Fibroblast of villous mesenchyme (primary cell): Measurements from ENCODE around the gene CFAP61. TPM values are rescaled to one million over a fixed set of nuclear protein-coding genes. Genes with fewer than 3 reads are reported as not detected.

Source experiments
- DNase-seq: peaks from one replicate; pipeline ENCODE4 v3.0.0-alpha.2; 2010; ENCODE audit warnings: low read depth
- H3K4me3 ChIP-seq: 2 replicates; pipeline ENCODE4 v1.5.1; 2011; ENCODE audit warnings: low read depth, mild to moderate bottlenecking, low read length
- total RNA-seq: library from RNA; depleted of rRNA; stranded (reverse); fragments of >200 nt; gene quantifications from 2 replicates; pipeline ENCODE4 v1.2.3, GENCODE V29; 2012
- TF ChIP-seq, protein P1 (sequence below): IDR thresholded peaks from 2 replicates; pipeline ENCODE4 v1.5.1; 2012; ENCODE audit warnings: low read depth, mild to moderate bottlenecking, low read length; ENCODE audit not compliant: insufficient read depth

The CFAP61 gene
- total RNA-seq, 1 donor = 0.43 TPM

GRCh38 chr20:20299904-20300303 is 247.6 kb downstream of the CFAP61 start:
- no peak for DNase-seq
- TF ChIP-seq, protein P1, sequence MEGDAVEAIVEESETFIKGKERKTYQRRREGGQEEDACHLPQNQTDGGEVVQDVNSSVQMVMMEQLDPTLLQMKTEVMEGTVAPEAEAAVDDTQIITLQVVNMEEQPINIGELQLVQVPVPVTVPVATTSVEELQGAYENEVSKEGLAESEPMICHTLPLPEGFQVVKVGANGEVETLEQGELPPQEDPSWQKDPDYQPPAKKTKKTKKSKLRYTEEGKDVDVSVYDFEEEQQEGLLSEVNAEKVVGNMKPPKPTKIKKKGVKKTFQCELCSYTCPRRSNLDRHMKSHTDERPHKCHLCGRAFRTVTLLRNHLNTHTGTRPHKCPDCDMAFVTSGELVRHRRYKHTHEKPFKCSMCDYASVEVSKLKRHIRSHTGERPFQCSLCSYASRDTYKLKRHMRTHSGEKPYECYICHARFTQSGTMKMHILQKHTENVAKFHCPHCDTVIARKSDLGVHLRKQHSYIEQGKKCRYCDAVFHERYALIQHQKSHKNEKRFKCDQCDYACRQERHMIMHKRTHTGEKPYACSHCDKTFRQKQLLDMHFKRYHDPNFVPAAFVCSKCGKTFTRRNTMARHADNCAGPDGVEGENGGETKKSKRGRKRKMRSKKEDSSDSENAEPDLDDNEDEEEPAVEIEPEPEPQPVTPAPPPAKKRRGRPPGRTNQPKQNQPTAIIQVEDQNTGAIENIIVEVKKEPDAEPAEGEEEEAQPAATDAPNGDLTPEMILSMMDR = no peak
- H3K4me3 ChIP-seq = no peak overlapping the region

DNA sequence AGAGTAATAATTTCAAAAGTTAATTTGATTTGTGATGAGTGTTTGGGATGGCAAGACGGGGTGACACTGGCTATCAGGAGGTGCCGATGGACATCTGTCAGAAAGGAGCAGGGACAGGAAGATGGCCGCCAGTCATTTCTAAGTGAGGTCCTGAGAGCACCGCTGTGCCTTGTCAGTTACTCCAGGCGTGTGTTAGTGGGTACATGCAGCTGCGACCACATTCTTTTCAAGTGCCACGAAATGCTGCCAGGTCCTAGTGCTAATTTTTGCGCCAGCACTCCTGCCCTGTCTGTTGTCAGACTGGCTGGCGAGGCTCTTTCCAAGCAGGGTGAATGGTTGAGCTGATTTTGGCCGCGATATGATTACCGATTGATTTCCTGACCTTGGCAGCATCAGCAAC is 251.0 kb downstream of the CFAP61 start:
- no peak for DNase-seq
- TF ChIP-seq, protein P1 = no peak
- no peak overlapping the region for H3K4me3 ChIP-seq

DNA sequence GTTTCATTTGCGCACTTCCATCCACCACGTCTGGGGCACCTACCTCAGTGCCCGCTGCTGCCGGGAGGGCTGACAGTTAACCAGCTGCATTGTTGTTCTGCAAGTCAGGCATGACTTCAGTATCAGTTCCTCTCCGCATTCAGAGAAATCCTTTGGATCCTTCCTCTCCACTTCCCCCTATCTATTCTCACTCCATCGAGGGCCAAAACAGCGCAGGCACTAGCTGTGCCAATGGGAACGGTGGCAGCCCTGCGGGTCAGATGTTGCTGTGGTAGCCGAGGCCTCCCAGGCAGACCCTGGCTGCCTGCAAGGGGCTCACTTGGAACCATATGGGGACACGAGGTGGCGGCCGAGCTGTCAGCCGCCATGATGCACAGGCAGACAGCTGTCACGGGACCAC is 251.4 kb downstream of the CFAP61 start:
- DNase-seq = no peak
- TF ChIP-seq, protein P1 = no peak

GRCh38 chr20:20304942-20305341 is 252.6 kb downstream of the CFAP61 start:
- DNase-seq = no peak
- no peak overlapping the region for H3K4me3 ChIP-seq
- TF ChIP-seq, protein P1 = no peak

More for the DNA sequence above, 251.4 kb downstream of the CFAP61 start:
- no peak overlapping the region for H3K4me3 ChIP-seq

GRCh38 chr20:20312562-20312961 is 260.2 kb downstream of the CFAP61 start:
- TF ChIP-seq, protein P1 = no peak
- no peak overlapping the region for H3K4me3 ChIP-seq
- DNase-seq = no peak

- DNase-seq = no peak
- no peak overlapping the region for H3K4me3 ChIP-seq
- TF ChIP-seq, protein P1 = no peak
Observed at GRCh38 chr20:20317195-20317594, 264.9 kb downstream of the CFAP61 start.

DNA sequence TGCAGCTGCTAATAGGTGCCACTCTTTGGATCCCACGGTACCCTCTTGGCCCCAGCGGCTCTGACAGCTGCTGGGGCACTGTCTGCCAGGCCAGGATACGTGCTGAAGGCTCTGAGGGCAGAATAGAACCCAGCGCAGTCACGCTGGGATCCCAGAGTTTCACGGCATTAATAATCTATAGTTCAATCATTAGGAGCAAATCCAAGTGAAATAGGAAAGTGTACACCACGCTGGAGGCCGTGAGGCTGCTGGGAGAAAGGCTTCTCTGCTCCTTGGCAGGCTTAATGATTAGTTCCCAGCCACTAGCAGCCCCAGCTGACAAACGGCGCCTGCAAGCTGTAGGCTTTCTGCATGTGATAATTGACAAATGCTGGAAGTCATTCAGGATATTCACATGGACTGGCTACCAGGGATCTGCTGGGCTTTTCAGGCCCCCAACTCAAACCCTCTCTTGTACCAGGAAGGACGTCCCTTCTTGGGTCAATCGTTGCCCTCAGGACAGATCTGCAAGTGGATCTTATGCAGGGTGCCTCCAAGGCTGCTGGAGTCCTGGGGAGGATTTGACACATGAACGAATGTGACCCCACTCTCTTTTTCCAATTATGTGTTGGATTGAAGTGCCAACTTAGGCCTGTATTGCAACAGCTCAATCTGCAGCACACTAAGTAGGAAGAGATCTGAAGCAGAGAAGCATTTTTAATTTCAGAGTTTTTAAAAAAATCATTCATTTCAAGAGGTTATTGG is 265.5 kb downstream of the CFAP61 start:
- TF ChIP-seq, protein P1 = no peak
- no peak for DNase-seq
- no peak overlapping the region for H3K4me3 ChIP-seq
